Stimulated activated CD8-positive, alpha-beta memory T cell treated with anti-CD3 and anti-CD28 coated beads, Interleukin-7, amount 100 ng/mL, for 48 hours (primary cell): ENCODE measurements around the gene MRPL1.
"Not testable (repeated sequence)": the region's sequence is repeated elsewhere in the genome, so short reads cannot be mapped to it uniquely, and the experiment has no call there.

ENCODE experiments used
- DNase-seq, 2 donors: peaks; one replicate each; pipeline ENCODE4 v3.0.0-alpha.2; 2020; ENCODE audit warnings: low read depth in 1 of 2; ENCODE audit errors: extremely low read depth in 1 of 2

MRPL1 gene

DNA sequence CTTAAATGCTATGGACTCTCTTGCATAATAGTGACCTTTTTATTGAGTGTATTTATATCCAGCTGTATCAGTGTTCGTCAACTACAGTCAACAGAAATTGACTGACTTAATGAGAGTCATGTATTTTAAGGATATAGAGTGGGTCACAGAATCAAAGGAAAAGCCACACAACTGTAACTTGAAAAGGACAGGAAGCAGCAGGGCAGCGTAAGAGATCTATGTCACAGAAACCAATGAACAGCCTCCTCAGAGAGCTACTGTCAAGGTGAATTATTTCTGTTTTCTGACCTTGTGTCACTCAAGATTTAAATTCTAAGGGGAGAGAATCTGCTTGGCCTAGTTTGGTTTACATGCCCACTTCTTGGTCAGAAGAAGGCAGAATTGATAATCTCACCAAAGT is 100.4 kb downstream of the MRPL1 start:
- DNase-seq: no peak

DNA sequence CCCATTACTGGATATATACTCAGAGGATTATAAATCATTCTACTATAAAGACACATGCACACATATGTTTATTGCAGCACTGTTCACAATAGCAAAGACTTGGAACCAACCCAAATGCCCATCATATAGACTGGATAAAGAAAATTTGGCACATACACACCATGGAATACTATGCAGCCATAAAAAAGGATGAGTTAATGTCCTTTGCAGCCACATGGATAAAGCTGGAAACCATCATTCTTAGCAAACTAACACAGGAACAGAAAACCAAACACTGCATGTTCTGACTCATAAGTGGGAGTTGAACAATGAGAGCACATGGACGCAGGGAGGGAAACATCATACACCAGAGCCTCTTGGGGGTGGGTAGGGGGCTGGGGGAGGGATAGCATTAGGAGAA is 111.0 kb downstream of the MRPL1 start:
- DNase-seq: not testable (repeated sequence)

DNA sequence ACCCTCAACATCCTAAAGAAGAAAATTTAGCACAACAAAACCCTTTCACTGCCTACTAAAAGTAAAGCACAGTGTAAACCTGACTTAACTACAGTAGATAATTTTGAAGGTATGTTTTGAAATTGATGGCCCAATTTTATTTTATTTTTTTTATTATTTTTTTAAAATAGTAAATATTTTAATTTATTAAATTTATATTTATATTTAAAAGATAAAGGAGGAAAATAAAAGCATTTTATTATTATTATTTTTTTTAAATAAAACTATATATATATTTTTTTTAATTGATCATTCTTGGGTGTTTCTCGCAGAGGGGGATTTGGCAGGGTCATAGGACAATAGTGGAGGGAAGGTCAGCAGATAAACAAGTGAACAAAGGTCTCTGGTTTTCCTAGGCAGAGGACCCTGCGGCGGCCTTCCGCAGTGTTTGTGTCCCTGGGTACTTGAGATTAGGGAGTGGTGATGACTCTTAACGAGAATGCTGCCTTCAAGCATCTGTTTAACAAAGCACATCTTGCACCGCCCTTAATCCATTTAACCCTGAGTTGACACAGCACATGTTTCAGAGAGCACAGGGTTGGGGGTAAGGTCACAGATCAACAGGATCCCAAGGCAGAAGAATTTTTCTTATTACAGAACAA is 120.4 kb downstream of the MRPL1 start:
- not testable (repeated sequence) for DNase-seq

DNA sequence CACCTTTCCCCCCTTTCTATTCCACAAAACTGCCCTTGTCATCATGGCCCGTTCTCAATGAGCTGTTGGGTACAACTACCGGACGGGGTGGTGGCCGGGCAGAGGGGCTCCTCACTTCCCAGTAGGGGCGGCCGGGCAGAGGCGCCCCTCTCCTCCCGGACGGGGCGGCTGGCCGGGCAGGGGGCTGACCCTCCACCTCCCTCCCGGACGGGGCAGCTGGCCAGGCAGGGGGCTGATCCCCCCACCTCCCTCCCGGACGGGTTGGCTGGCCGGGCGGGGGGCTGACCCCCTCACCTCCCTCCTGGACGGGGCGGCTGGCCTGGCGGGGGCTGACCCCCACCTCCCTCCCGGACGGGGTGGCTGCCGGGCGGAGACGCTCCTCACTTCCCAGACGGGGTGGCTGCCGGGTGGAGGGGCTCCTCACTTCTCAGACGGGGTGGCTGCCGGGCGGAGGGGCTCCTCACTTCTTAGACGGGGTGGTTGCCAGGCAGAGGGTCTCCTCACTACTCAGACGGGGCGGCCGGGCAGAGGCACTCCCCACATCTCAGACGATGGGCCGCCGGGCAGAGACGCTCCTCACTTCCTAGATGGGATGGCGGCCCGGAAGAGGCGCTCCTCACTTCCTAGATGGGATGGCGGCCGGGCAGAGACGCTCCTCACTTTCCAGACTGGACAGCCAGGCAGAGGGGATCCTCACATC is 121.1 kb downstream of the MRPL1 start:
- DNase-seq: not testable (repeated sequence)

DNA sequence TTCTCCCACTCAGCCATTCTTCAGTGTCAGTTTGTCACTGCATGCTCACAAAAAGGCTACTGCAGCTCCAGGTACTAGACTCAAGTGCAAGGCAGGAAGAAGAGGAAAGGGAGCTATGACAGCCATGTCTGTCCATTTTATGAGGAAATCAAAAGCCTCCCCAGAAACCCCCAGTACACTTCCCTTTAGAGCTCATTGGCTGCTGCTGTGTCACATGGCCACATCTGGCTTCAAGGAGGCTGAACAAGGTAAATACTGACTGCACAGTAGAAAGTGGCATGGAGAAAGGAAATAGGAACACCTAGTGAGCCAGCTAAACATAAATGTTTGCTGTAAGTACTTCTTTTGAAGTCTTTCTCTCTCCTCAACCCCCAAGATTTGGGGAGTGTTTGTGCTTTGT is 127.3 kb downstream of the MRPL1 start:
- no peak for DNase-seq

- no peak for DNase-seq
Measured at GRCh38 chr4:77990456-77990855, 127.8 kb downstream of the MRPL1 start.

- DNase-seq: no peak
Measured at GRCh38 chr4:77990904-77991358, 128.3 kb downstream of the MRPL1 start.

GRCh38 chr4:77992581-77992980 is 130.0 kb downstream of the MRPL1 start:
- no peak for DNase-seq

- DNase-seq: no peak
Measured at GRCh38 chr4:77994194-77994721, 131.6 kb downstream of the MRPL1 start.

DNA sequence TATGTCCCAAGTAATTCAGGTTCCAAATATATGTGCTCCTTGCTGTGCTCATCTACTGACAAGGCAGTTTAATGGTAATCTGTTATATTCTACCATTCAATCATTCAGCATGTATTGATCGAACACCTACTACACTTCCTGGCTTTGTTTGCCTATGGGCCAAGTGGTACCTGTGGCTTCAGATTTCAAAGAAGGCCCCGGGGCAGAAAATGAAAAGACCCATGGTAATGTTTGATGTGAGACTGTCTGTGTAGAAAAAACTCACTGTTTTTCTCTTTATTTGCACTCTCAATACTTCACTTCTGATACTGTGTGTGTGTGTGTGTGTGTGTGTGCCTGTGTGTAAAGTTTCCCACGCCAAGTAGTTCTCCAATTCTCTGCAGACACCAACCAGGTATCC is 133.4 kb downstream of the MRPL1 start:
- no peak for DNase-seq

- no peak for DNase-seq
Measured at GRCh38 chr4:78001531-78001930, 138.9 kb downstream of the MRPL1 start.

DNA sequence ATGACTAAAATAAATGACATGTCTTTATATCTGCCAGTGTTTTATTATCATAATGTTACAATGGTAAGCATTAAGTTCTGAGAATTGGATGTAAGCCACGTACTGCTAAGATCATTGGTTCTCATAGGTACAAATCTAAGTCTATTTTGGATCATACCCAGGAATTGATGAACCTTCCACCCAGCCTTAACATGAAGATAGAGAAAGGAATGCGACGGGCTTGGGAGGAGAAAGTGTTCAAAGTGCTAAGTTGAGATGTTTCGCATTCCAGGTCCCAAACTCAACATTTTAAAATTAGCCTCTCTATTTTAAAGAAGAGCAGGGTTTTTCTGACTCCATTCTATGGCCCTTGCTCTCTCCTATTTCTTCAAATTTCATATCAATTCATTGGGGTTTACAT is 139.6 kb downstream of the MRPL1 start:
- DNase-seq: no peak
